ENCODE measurements around the gene ABCA9. TPM values are rescaled to one million over a fixed set of nuclear protein-coding genes. Genes with fewer than 3 reads are reported as not detected.

Gene ABCA9
- total RNA-seq, 1 donor from 2014 or later, result 118 TPM

Small RNA genes lying within 50 kb of the gene (microRNA-seq; reads per million reads assigned to microRNA genes)
- gene MIR4524A (not detected), gene MIR4524B (not detected)

Other genes with a start within 250 kb of the ABCA9 start
- 383 TPM for gene ABCA8, start 105.5 kb downstream of the ABCA9 start, total RNA-seq
- 225 TPM for gene ABCA6, start 81.0 kb upstream of the ABCA9 start, total RNA-seq
- gene ABCA10, start 167.9 kb upstream of the ABCA9 start, total RNA-seq, result 189 TPM

Data from sciatic nerve (tissue), 1 donor.